ENCODE data around the gene PDE4D.
"Not testable (repeated sequence)": the region's sequence is repeated elsewhere in the genome, so short reads cannot be mapped to it uniquely, and the experiment has no call there.

Gene PDE4D

GRCh38 chr5:59583151-59583809 lies 310.2 kb downstream of the PDE4D start:
- H3K27ac Mint-ChIP-seq = no peak overlapping the region
- no peaks in the 10 kb centered on the region for H3K4me1 Mint-ChIP-seq
- H3K27me3 Mint-ChIP-seq = peaks cover 4% of the 10 kb centered on the region
- H3K9me3 Mint-ChIP-seq = no peaks in the 10 kb centered on the region
- no peak overlapping the region for H3K4me3 Mint-ChIP-seq
- no peaks in the 10 kb centered on the region for H3K36me3 Mint-ChIP-seq

- peaks cover 4% of the 10 kb centered on the region for H3K27me3 Mint-ChIP-seq
- no peaks in the 10 kb centered on the region for H3K4me1 Mint-ChIP-seq
- no peaks in the 10 kb centered on the region for H3K36me3 Mint-ChIP-seq
- H3K27ac Mint-ChIP-seq = no peak overlapping the region
- H3K4me3 Mint-ChIP-seq = no peak overlapping the region
- no peaks in the 10 kb centered on the region for H3K9me3 Mint-ChIP-seq
These were observed 310.8 kb downstream of the PDE4D start for GRCh38 chr5:59582746-59583145.

GRCh38 chr5:59579824-59580167 lies 313.7 kb downstream of the PDE4D start:
- Mint-ChIP-seq H3K4me3 (no peak overlapping the region), H3K27ac (no peak overlapping the region), H3K36me3 (no peaks in the 10 kb centered on the region), H3K4me1 (no peaks in the 10 kb centered on the region), H3K27me3 (no peaks in the 10 kb centered on the region), H3K9me3 (no peaks in the 10 kb centered on the region)

- Mint-ChIP-seq H3K27me3 (no peaks in the 10 kb centered on the region), H3K27ac (no peak overlapping the region), H3K4me1 (no peaks in the 10 kb centered on the region), H3K4me3 (no peak overlapping the region), H3K9me3 (no peaks in the 10 kb centered on the region), H3K36me3 (no peaks in the 10 kb centered on the region)
These were observed 314.3 kb downstream of the PDE4D start for GRCh38 chr5:59579101-59579823.

GRCh38 chr5:59577485-59577884 lies 316.0 kb downstream of the PDE4D start:
- Mint-ChIP-seq H3K9me3 (no peaks in the 10 kb centered on the region), H3K4me1 (no peaks in the 10 kb centered on the region), H3K4me3 (no peak overlapping the region), H3K36me3 (no peaks in the 10 kb centered on the region), H3K27me3 (no peaks in the 10 kb centered on the region), H3K27ac (no peak overlapping the region)

GRCh38 chr5:59575648-59576445 lies 317.7 kb downstream of the PDE4D start:
- H3K9me3 Mint-ChIP-seq = no peaks in the 10 kb centered on the region
- H3K27ac Mint-ChIP-seq = no peak overlapping the region
- no peaks in the 10 kb centered on the region for H3K4me1 Mint-ChIP-seq
- no peak overlapping the region for H3K4me3 Mint-ChIP-seq
- H3K27me3 Mint-ChIP-seq = no peaks in the 10 kb centered on the region
- H3K36me3 Mint-ChIP-seq = no peaks in the 10 kb centered on the region

GRCh38 chr5:59573509-59573908 lies 320.0 kb downstream of the PDE4D start:
- not testable (repeated sequence) for H3K4me3 Mint-ChIP-seq, H3K27me3 Mint-ChIP-seq, H3K36me3 Mint-ChIP-seq, H3K9me3 Mint-ChIP-seq, H3K4me1 Mint-ChIP-seq, H3K27ac Mint-ChIP-seq

- no peaks in the 10 kb centered on the region for H3K36me3 Mint-ChIP-seq
- H3K27ac Mint-ChIP-seq = no peak overlapping the region
- H3K4me1 Mint-ChIP-seq = no peaks in the 10 kb centered on the region
- no peaks in the 10 kb centered on the region for H3K27me3 Mint-ChIP-seq
- no peak overlapping the region for H3K4me3 Mint-ChIP-seq
- H3K9me3 Mint-ChIP-seq = no peaks in the 10 kb centered on the region
These were observed 322.5 kb downstream of the PDE4D start for GRCh38 chr5:59571067-59571466.

- Mint-ChIP-seq H3K4me1 (no peaks in the 10 kb centered on the region), H3K9me3 (no peaks in the 10 kb centered on the region), H3K4me3 (no peak overlapping the region), H3K36me3 (no peaks in the 10 kb centered on the region), H3K27ac (no peak overlapping the region), H3K27me3 (no peaks in the 10 kb centered on the region)
These were observed 323.8 kb downstream of the PDE4D start for GRCh38 chr5:59569608-59570334.

GRCh38 chr5:59569158-59569557 lies 324.4 kb downstream of the PDE4D start:
- no peak overlapping the region for H3K27ac Mint-ChIP-seq
- H3K36me3 Mint-ChIP-seq = no peaks in the 10 kb centered on the region

GRCh38 chr5:59568161-59568560 lies 325.4 kb downstream of the PDE4D start:
- Mint-ChIP-seq H3K27me3 (no peaks in the 10 kb centered on the region), H3K4me1 (no peaks in the 10 kb centered on the region), H3K9me3 (no peaks in the 10 kb centered on the region), H3K27ac (no peak overlapping the region), H3K4me3 (no peak overlapping the region), H3K36me3 (no peaks in the 10 kb centered on the region)

More at GRCh38 chr5:59569158-59569557, 324.4 kb downstream of the PDE4D start:
- H3K4me3 Mint-ChIP-seq = no peak overlapping the region
- H3K27me3 Mint-ChIP-seq = no peaks in the 10 kb centered on the region
- H3K4me1 Mint-ChIP-seq = no peaks in the 10 kb centered on the region
- no peaks in the 10 kb centered on the region for H3K9me3 Mint-ChIP-seq

GRCh38 chr5:59565551-59565950 lies 328.0 kb downstream of the PDE4D start:
- peaks cover 7% of the 10 kb centered on the region for H3K4me1 Mint-ChIP-seq
- H3K4me3 Mint-ChIP-seq = no peak overlapping the region
- H3K36me3 Mint-ChIP-seq = no peaks in the 10 kb centered on the region
- H3K27ac Mint-ChIP-seq = no peak overlapping the region
- no peaks in the 10 kb centered on the region for H3K9me3 Mint-ChIP-seq
- peaks cover under 1% of the 10 kb centered on the region for H3K27me3 Mint-ChIP-seq

GRCh38 chr5:59564895-59565294 lies 328.6 kb downstream of the PDE4D start:
- H3K4me1 Mint-ChIP-seq = peaks cover 7% of the 10 kb centered on the region
- no peaks in the 10 kb centered on the region for H3K9me3 Mint-ChIP-seq
- no peak overlapping the region for H3K4me3 Mint-ChIP-seq
- H3K27me3 Mint-ChIP-seq = peaks cover 1% of the 10 kb centered on the region
- H3K27ac Mint-ChIP-seq = no peak overlapping the region
- H3K36me3 Mint-ChIP-seq = no peaks in the 10 kb centered on the region

GRCh38 chr5:59562756-59563389 lies 330.7 kb downstream of the PDE4D start:
- peaks cover 1% of the 10 kb centered on the region for H3K27me3 Mint-ChIP-seq
- H3K27ac Mint-ChIP-seq = no peak overlapping the region
- H3K4me3 Mint-ChIP-seq = no peak overlapping the region
- H3K36me3 Mint-ChIP-seq = no peaks in the 10 kb centered on the region
- H3K4me1 Mint-ChIP-seq = peaks cover 7% of the 10 kb centered on the region
- no peaks in the 10 kb centered on the region for H3K9me3 Mint-ChIP-seq

GRCh38 chr5:59560553-59560952 lies 333.0 kb downstream of the PDE4D start:
- peak overlapping the region; percentile 43 for H3K27ac Mint-ChIP-seq
- no peaks in the 10 kb centered on the region for H3K36me3 Mint-ChIP-seq
- H3K9me3 Mint-ChIP-seq = no peaks in the 10 kb centered on the region

More at GRCh38 chr5:59560553-59560952, 333.0 kb downstream of the PDE4D start:
- H3K27me3 Mint-ChIP-seq = peaks cover 1% of the 10 kb centered on the region
- peaks cover 7% of the 10 kb centered on the region for H3K4me1 Mint-ChIP-seq
- no peak overlapping the region for H3K4me3 Mint-ChIP-seq

Data from activated naive CD4-positive, alpha-beta T cell treated with anti-CD3 and anti-CD28 coated beads, Interleukin-2, amount 50 U/mL, for 24 hours (primary cell).